ENCODE results near the gene CEACAM5. TPM values are rescaled to one million over a fixed set of nuclear protein-coding genes. Genes with fewer than 3 reads are reported as not detected.

The CEACAM5 gene
- total and polyA plus RNA-seq, 4 donors, result 0.02 TPM; not detected in 3

GRCh38 chr19:41711376-41712261, 3.2 kb downstream of the CEACAM5 start:
- Histone ChIP-seq H3K4me1 (ENCODE audit: control insufficient read depth in 4 of 4, insufficient read depth in 4 of 4, low read length in 3 of 4) (no peaks in the 10 kb centered on the region), H3K9ac (ENCODE audit: low read depth in 1 of 2, low read length in 2 of 2) (no peak overlapping the region), H3K4me3 (ENCODE audit: low read depth in 1 of 3, low read length in 3 of 3) (no peak overlapping the region), H3K36me3 (ENCODE audit: control insufficient read depth in 4 of 4, insufficient read depth in 3 of 4, low read depth in 1 of 4, low read length in 3 of 4) (no peaks in the 10 kb centered on the region), H3K9me3 (ENCODE audit: control insufficient read depth in 4 of 4, low read length in 3 of 4) (no peaks in the 10 kb centered on the region), H3K27me3 (ENCODE audit: control insufficient read depth in 4 of 4, insufficient read depth in 4 of 4, low read length in 3 of 4) (peaks cover 0 to 8% (median 2%) of the 10 kb centered on the region in 4 donors), H3K27ac (ENCODE audit: low read depth in 1 of 2, low read length in 2 of 2) (no peak overlapping the region)
- TF ChIP-seq, protein P1, sequence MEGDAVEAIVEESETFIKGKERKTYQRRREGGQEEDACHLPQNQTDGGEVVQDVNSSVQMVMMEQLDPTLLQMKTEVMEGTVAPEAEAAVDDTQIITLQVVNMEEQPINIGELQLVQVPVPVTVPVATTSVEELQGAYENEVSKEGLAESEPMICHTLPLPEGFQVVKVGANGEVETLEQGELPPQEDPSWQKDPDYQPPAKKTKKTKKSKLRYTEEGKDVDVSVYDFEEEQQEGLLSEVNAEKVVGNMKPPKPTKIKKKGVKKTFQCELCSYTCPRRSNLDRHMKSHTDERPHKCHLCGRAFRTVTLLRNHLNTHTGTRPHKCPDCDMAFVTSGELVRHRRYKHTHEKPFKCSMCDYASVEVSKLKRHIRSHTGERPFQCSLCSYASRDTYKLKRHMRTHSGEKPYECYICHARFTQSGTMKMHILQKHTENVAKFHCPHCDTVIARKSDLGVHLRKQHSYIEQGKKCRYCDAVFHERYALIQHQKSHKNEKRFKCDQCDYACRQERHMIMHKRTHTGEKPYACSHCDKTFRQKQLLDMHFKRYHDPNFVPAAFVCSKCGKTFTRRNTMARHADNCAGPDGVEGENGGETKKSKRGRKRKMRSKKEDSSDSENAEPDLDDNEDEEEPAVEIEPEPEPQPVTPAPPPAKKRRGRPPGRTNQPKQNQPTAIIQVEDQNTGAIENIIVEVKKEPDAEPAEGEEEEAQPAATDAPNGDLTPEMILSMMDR (IDR thresholded peaks at IDR 0.05; ENCODE audit: low read depth, low read length, missing input control), result no peak
- TF ChIP-seq GABPA (IDR thresholded peaks at IDR 0.05 in 1 of 2, conservative IDR thresholded peaks at IDR 0.05 in 1 of 2) (no peak), RAD21 (IDR thresholded peaks at IDR 0.05) (no peak), YY1 (IDR thresholded peaks at IDR 0.05) (no peak), FOXA1 (IDR thresholded peaks at IDR 0.05) (no peak)
- DNase-seq (ENCODE audit: low spot score), result peak; percentile 16
- WGBS, result 67% methylated on average over 13 of the region's 13 CpGs

- Histone ChIP-seq H3K36me3 (ENCODE audit: control insufficient read depth in 4 of 4, insufficient read depth in 3 of 4, low read depth in 1 of 4, low read length in 3 of 4) (no peaks in the 10 kb centered on the region), H3K27me3 (ENCODE audit: control insufficient read depth in 4 of 4, insufficient read depth in 4 of 4, low read length in 3 of 4) (peaks cover 0 to 11% (median 0%) of the 10 kb centered on the region in 4 donors), H3K27ac (ENCODE audit: low read depth in 1 of 2, low read length in 2 of 2) (no peak overlapping the region), H3K4me3 (ENCODE audit: low read depth in 1 of 3, low read length in 3 of 3) (no peak overlapping the region), H3K4me1 (ENCODE audit: control insufficient read depth in 4 of 4, insufficient read depth in 4 of 4, low read length in 3 of 4) (no peaks in the 10 kb centered on the region), H3K9ac (ENCODE audit: low read depth in 1 of 2, low read length in 2 of 2) (no peak overlapping the region), H3K9me3 (ENCODE audit: control insufficient read depth in 4 of 4, low read length in 3 of 4) (no peaks in the 10 kb centered on the region)
- DNase-seq (ENCODE audit: low spot score), result no peak
- TF ChIP-seq REST (IDR thresholded peaks at IDR 0.05), result no peak
- TF ChIP-seq, protein P2, sequence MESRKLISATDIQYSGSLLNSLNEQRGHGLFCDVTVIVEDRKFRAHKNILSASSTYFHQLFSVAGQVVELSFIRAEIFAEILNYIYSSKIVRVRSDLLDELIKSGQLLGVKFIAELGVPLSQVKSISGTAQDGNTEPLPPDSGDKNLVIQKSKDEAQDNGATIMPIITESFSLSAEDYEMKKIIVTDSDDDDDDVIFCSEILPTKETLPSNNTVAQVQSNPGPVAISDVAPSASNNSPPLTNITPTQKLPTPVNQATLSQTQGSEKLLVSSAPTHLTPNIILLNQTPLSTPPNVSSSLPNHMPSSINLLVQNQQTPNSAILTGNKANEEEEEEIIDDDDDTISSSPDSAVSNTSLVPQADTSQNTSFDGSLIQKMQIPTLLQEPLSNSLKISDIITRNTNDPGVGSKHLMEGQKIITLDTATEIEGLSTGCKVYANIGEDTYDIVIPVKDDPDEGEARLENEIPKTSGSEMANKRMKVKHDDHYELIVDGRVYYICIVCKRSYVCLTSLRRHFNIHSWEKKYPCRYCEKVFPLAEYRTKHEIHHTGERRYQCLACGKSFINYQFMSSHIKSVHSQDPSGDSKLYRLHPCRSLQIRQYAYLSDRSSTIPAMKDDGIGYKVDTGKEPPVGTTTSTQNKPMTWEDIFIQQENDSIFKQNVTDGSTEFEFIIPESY (IDR thresholded peaks at IDR 0.05), result no peak
- no peak for TF ChIP-seq MAX (IDR thresholded peaks at IDR 0.05)
- no peak for TF ChIP-seq FOXA2 (IDR thresholded peaks at IDR 0.05)
- no peak for TF ChIP-seq FOXA1 (IDR thresholded peaks at IDR 0.05)
- TF ChIP-seq, protein P3, sequence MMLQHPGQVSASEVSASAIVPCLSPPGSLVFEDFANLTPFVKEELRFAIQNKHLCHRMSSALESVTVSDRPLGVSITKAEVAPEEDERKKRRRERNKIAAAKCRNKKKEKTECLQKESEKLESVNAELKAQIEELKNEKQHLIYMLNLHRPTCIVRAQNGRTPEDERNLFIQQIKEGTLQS (IDR thresholded peaks at IDR 0.05), result no peak
- no peak for TF ChIP-seq RAD21 (IDR thresholded peaks at IDR 0.05)
- no peak for TF ChIP-seq EGR1 (IDR thresholded peaks at IDR 0.05; ENCODE audit: low read depth in 2 of 2)
- TF ChIP-seq RXRA (IDR thresholded peaks at IDR 0.05), result no peak
- no peak for TF ChIP-seq GABPA (IDR thresholded peaks at IDR 0.05 in 1 of 2, conservative IDR thresholded peaks at IDR 0.05 in 1 of 2)
- TF ChIP-seq YY1 (IDR thresholded peaks at IDR 0.05), result no peak
- no peak for TF ChIP-seq SP1 (IDR thresholded peaks at IDR 0.05)
- no peak for TF ChIP-seq HNF4A (conservative IDR thresholded peaks at IDR 0.05)
- TF ChIP-seq JUND (IDR thresholded peaks at IDR 0.05), result no peak
- no peak for TF ChIP-seq TAF1 (conservative IDR thresholded peaks at IDR 0.05)
- TF ChIP-seq, protein P1 (IDR thresholded peaks at IDR 0.05; ENCODE audit: low read depth, low read length, missing input control), result no peak
- 69% methylated on average over 5 of the region's 5 CpGs for WGBS
These were observed 6.2 kb downstream of the CEACAM5 start for GRCh38 chr19:41714598-41714997.
